Upper lobe of right lung (tissue), 1 donor: Measurements from ENCODE around the gene MYLK4. TPM values are rescaled to one million over a fixed set of nuclear protein-coding genes. Genes with fewer than 3 reads are reported as not detected.

Source experiments
- ATAC-seq: fragments of 200-7000 bp; cut with Tn5 transposase; one replicate; pipeline ENCODE4 v1.9.1; 2020; ENCODE audit warnings: mild to moderate bottlenecking, moderate library complexity
- DNase-seq: peaks from one replicate; pipeline ENCODE4 v3.0.0-alpha.2; 2020
- H3K27ac ChIP-seq: fragments of 200-600 bp; one replicate; pipeline ENCODE4 v1.8.0; 2022
- H3K27me3 ChIP-seq: fragments of 200-600 bp; one replicate; pipeline ENCODE4 v1.8.0; 2022; ENCODE audit warnings: mild to moderate bottlenecking
- H3K36me3 ChIP-seq: fragments of 200-600 bp; one replicate; pipeline ENCODE4 v1.8.0; 2022
- H3K4me1 ChIP-seq: fragments of 200-600 bp; one replicate; pipeline ENCODE4 v1.8.0; 2022
- H3K4me3 ChIP-seq: fragments of 200-600 bp; one replicate; pipeline ENCODE4 v1.8.0; 2022; ENCODE audit warnings: mild to moderate bottlenecking
- H3K9me3 ChIP-seq: fragments of 200-600 bp; one replicate; pipeline ENCODE4 v1.8.0; 2022
- CTCF ChIP-seq: fragments of 200-600 bp; IDR thresholded peaks from one replicate; pipeline ENCODE4 v1.8.0; 2022; ENCODE audit warnings: antibody characterized with exemption
- intact Hi-C: fragments of 100-400 bp; cut with DNase I; formaldehyde crosslinking; loops from one replicate; pipeline ENCODE4 v1.11.0; 2022
- total RNA-seq: library from RNA; stranded (reverse); fragmentation: NEBNext Ultra II Directional; extraction: Animal tissue kit (Norgen Biotek cat#: 25700); gene quantifications from one replicate; pipeline ENCODE4 v1.2.1, GENCODE V29; 2021
- donor health status: DM: no; HTN: yes; CAD: no; lungs with severe emphysema.

The MYLK4 gene
- total RNA-seq, 1 donor from 2014 or later, result 0.84 TPM

GRCh38 chr6:2749969-2750600 is 637 bp downstream of the MYLK4 start:
- Histone ChIP-seq H3K9me3 (no peaks in the 10 kb centered on the region), H3K36me3 (no peaks in the 10 kb centered on the region), H3K27ac (no peak overlapping the region), H3K4me3 (no peak overlapping the region), H3K4me1 (no peaks in the 10 kb centered on the region), H3K27me3 (no peaks in the 10 kb centered on the region)
- peak; percentile 95 for TF ChIP-seq CTCF
- no peak for DNase-seq
- ATAC-seq, result peak; percentile 84
- intact Hi-C loops, result no loop called here

GRCh38 chr6:2748183-2748582 is 2.5 kb downstream of the MYLK4 start:
- H3K4me3 ChIP-seq, result no peak overlapping the region
- DNase-seq (no peak), ATAC-seq (no peak)
- H3K9me3 ChIP-seq, result no peaks in the 10 kb centered on the region
- intact Hi-C loops, result no loop called here
- no peaks in the 10 kb centered on the region for H3K36me3 ChIP-seq
- H3K27me3 ChIP-seq, result no peaks in the 10 kb centered on the region
- H3K4me1 ChIP-seq, result no peaks in the 10 kb centered on the region
- no peak overlapping the region for H3K27ac ChIP-seq
- no peak for TF ChIP-seq CTCF

- no peaks in the 10 kb centered on the region for H3K27me3 ChIP-seq
- intact Hi-C loops, result no loop called here
- H3K4me1 ChIP-seq, result no peaks in the 10 kb centered on the region
- no peak overlapping the region for H3K27ac ChIP-seq
- H3K9me3 ChIP-seq, result no peaks in the 10 kb centered on the region
- no peak for DNase-seq
- no peak for TF ChIP-seq CTCF
- no peak for ATAC-seq
- H3K4me3 ChIP-seq, result no peak overlapping the region
- no peaks in the 10 kb centered on the region for H3K36me3 ChIP-seq
These were observed 4.1 kb downstream of the MYLK4 start for GRCh38 chr6:2746557-2747061.

GRCh38 chr6:2745246-2745645 is 5.5 kb downstream of the MYLK4 start:
- intact Hi-C loops, result no loop called here
- H3K27ac ChIP-seq, result no peak overlapping the region

GRCh38 chr6:2744778-2745177 is 5.9 kb downstream of the MYLK4 start:
- Histone ChIP-seq H3K27me3 (no peaks in the 10 kb centered on the region), H3K9me3 (no peaks in the 10 kb centered on the region), H3K36me3 (no peaks in the 10 kb centered on the region), H3K4me1 (no peaks in the 10 kb centered on the region), H3K4me3 (no peak overlapping the region), H3K27ac (no peak overlapping the region)
- no peak for TF ChIP-seq CTCF
- ATAC-seq, result no peak
- intact Hi-C loops, result no loop called here
- no peak for DNase-seq

More at GRCh38 chr6:2745246-2745645, 5.5 kb downstream of the MYLK4 start:
- DNase-seq, result no peak
- no peaks in the 10 kb centered on the region for H3K9me3 ChIP-seq
- no peak overlapping the region for H3K4me3 ChIP-seq
- H3K27me3 ChIP-seq, result no peaks in the 10 kb centered on the region
- H3K36me3 ChIP-seq, result no peaks in the 10 kb centered on the region
- TF ChIP-seq CTCF, result no peak
- ATAC-seq, result no peak
- no peaks in the 10 kb centered on the region for H3K4me1 ChIP-seq
